ENCODE data around the gene PODN.

DNA sequence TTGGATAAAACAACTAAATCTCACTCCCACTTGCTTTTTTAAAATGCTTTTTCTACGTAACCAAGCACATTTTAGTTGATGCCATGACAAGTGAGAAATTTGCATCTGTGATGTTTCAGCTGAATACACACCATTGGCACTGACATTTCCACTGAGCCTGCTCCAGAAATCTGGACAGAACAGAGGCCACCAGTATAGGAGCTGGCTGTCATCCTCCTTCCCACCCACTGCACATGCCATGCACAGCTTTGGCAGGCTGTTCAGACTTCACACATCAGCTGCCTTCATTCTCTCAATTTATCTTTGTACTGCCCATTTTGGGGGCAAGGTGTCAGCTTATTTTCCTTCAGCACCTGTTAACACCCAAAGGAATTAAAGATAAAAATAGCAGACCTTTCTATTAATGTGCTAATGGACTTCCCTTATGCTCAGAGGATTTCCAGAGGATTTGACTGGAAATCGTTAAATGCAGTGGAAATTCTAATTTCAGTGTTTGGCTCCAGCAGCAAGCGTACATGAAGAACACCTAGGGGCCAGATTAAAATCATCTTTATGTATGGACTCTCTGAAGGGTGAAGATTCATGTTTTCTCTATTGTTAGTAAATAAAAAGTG, 12.9 kb upstream of the PODN start:
- TF ChIP-seq POLR2A (IDR thresholded peaks at IDR 0.05) (no peak), CTCF (IDR thresholded peaks at IDR 0.05) (no peak)
